HG02852 (cell line): ENCODE data around the gene ZMAT5.

Experiments used
- ATAC-seq: cut with Tn5 transposase; IDR thresholded peaks from one replicate; pipeline ENCODE4 v1.9.1; 2021; ENCODE audit warnings: mild to moderate bottlenecking, moderate library complexity; ENCODE audit not compliant: unreplicated experiment

ZMAT5 gene

GRCh38 chr22:29691636-29692326 lies 75.0 kb downstream of the ZMAT5 start:
- ATAC-seq: no peak

- ATAC-seq: no peak
These were observed 76.3 kb downstream of the ZMAT5 start for GRCh38 chr22:29690476-29690875.

DNA sequence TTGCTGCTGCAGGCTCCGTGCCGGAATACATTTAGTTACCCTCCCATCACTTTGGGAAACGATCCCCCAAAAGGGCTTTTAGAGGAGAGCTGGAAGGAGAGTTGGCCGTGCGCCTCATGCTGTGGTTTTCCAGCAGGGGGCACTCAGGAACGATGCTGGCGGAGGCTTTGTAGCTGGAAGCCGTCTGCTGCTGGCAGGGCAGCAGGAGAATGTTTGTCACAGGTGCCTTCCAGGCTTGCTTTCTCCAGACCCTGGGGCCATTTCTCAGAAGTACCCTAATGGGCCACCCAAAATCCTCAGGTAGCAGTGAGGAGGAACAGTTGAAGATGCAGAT lies 77.0 kb downstream of the ZMAT5 start:
- ATAC-seq: no peak

- ATAC-seq: no peak
These were observed 77.5 kb downstream of the ZMAT5 start for GRCh38 chr22:29689206-29689879.

- no peak for ATAC-seq
These were observed 82.6 kb downstream of the ZMAT5 start for GRCh38 chr22:29684244-29684643.

GRCh38 chr22:29683536-29683935 lies 83.3 kb downstream of the ZMAT5 start:
- no peak for ATAC-seq
